Uterus (tissue), 2 donors: ENCODE data around the gene PTGIS.

Experiments used
- CTCF ChIP-seq, 4 experiments: fragments of 200-600 bp in 2 of 4; fragments of 450-650 bp in 2 of 4; sonication (generic) in 2 of 4; IDR thresholded peaks; one replicate each; pipeline ENCODE4 v1.5.1; 2016 to 2019; ENCODE audit warnings: antibody characterized with exemption in 4 of 4, mild to moderate bottlenecking in 2 of 4, moderate library complexity in 1 of 4
- POLR2A ChIP-seq, 2 donors: fragments of 450-650 bp; IDR thresholded peaks; one replicate each; pipeline ENCODE4 v1.6.1; 2016; ENCODE audit warnings: antibody characterized with exemption in 2 of 2, mild to moderate bottlenecking in 1 of 2, moderate library complexity in 1 of 2

- TF ChIP-seq CTCF (IDR thresholded peaks at IDR 0.05): no peak
- TF ChIP-seq POLR2A (IDR thresholded peaks at IDR 0.05): no peak
Measured at GRCh38 chr20:49479785-49480184, 88.2 kb downstream of the PTGIS start.
